Heart left ventricle (tissue), 13 donors: ENCODE results near the gene APPL2.

Experiments used
- CTCF ChIP-seq, 12 donors: fragments of 200-600 bp; sonication (generic) in 4 of 12; IDR thresholded peaks; one replicate each; pipeline versions ENCODE4 v1.5.0 to v1.8.0; 2018 to 2022; ENCODE audit warnings: antibody characterized with exemption in 12 of 12, mild to moderate bottlenecking in 5 of 12
- POLR2A ChIP-seq, 2 donors: fragments of 450-650 bp; IDR thresholded peaks; one replicate each; pipeline ENCODE4 v1.6.1; 2017; ENCODE audit warnings: antibody characterized with exemption in 2 of 2, mild to moderate bottlenecking in 2 of 2, moderate library complexity in 2 of 2
- donor health status: ischemic (EF 13 %, LVEDD 7.1; RV severe dilation, severe dysfunction).
- donor health status: DM: no; HTN: yes; CAD: no.
- donor health status: DM: no; HTN: no; CAD: no.
- donor health status: ischemic (EF 25% LVEDD 6.9; RV normal size, moderate dysfunction).
- donor health status: ischemic (EF 25% LVEDD 5.7; RV mildly dilated, moderate dysfunction).
- donor health status: ischemic (EF 35%, LVEDD 5.7; RV mildly dilated, moderate dysfunction).
- donor health status: nonischemic (EF 11% LVEDD 7.7; RV severe dilation, severe dysfunction).
- donor health status: DM: yes; HTN: yes; CAD: no.
- donor health status: PGD.
- donor health status: ischemic (EF 29% LVEDD 5.4; RV normal size, mild dysfunction).
- donor health status: nonischemic (EF 23%, LVEDD 6.1; RV moderate dilation, normal function).

GRCh38 chr12:105234197-105234596 is 1.8 kb downstream of the APPL2 start:
- no peak for TF ChIP-seq CTCF (IDR thresholded peaks at IDR 0.05)
- TF ChIP-seq POLR2A (IDR thresholded peaks at IDR 0.05), result no peak
